ENCODE measurements around the gene LIG3.

DNA sequence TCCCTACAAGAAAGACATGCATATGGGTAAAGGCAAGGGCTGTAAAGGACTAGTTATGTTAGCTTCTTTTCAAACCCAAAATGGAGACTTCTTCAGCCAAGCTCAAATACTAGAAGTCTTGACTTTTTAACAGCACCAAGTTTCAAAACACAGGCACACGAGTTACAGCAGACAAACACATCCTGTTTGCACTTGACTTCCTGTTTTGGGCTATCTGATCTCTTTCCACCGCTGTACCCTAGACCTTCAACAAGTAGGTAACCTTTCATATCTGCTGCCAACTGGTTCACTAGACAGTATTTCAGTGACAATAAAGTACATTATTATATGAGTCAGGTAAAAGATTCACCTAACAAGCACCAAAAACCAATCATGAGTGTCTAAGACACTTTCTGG is 70.9 kb downstream of the LIG3 start:
- TF ChIP-seq, protein P1, sequence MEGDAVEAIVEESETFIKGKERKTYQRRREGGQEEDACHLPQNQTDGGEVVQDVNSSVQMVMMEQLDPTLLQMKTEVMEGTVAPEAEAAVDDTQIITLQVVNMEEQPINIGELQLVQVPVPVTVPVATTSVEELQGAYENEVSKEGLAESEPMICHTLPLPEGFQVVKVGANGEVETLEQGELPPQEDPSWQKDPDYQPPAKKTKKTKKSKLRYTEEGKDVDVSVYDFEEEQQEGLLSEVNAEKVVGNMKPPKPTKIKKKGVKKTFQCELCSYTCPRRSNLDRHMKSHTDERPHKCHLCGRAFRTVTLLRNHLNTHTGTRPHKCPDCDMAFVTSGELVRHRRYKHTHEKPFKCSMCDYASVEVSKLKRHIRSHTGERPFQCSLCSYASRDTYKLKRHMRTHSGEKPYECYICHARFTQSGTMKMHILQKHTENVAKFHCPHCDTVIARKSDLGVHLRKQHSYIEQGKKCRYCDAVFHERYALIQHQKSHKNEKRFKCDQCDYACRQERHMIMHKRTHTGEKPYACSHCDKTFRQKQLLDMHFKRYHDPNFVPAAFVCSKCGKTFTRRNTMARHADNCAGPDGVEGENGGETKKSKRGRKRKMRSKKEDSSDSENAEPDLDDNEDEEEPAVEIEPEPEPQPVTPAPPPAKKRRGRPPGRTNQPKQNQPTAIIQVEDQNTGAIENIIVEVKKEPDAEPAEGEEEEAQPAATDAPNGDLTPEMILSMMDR (conservative IDR thresholded peaks at IDR 0.05 in 1 of 2, IDR thresholded peaks at IDR 0.05 in 1 of 2; ENCODE audit: low read depth in 1 of 2, low read length in 2 of 2) = no peak
- TF ChIP-seq EZH2 (IDR thresholded peaks at IDR 0.05; ENCODE audit: low read length, missing control alignments) = no peak

Data from fibroblast of lung (primary cell).